ENCODE data around the gene LAIR1. TPM values are rescaled to one million over a fixed set of nuclear protein-coding genes. Genes with fewer than 3 reads are reported as not detected.
A peak's percentile ranks its signal among the peaks of the same experiment; 100 is the strongest.

LAIR1 gene
- total RNA-seq, 3 donors from 2014 or later (not counting 1 experiment from before 2014, with no cell fraction given): 117 to 163 (median 156) TPM

GRCh38 chr19:54390942-54391577 is 26.3 kb upstream of the LAIR1 start:
- H3K27me3 ChIP-seq (ENCODE audit: control insufficient read depth, insufficient read depth, low read length): no peaks in the 10 kb centered on the region
- TF ChIP-seq CTCF (IDR thresholded peaks at IDR 0.05): peak; percentile 92
- H3K27ac Mint-ChIP-seq: peak overlapping the region in 1 of 2 donors; percentile 45
- H3K4me1 ChIP-seq (ENCODE audit: control insufficient read depth, insufficient read depth, low read length): peaks cover 30% of the 10 kb centered on the region
- intact Hi-C loops (cut with micrococcal nuclease): loop anchor here (1.0 kb wide), 1 partner anchor 66 kb away; no protein-coding TSS in a partner anchor
- H3K4me3 ChIP-seq (ENCODE audit: low read length): no peak overlapping the region
- peak; percentile 55 to 91 for DNase-seq
- H3K9me3 ChIP-seq (ENCODE audit: control insufficient read depth, insufficient read depth, low read length): no peaks in the 10 kb centered on the region
- no peaks in the 10 kb centered on the region for H3K9me3 Mint-ChIP-seq
- no peaks in the 10 kb centered on the region for H3K36me3 ChIP-seq (ENCODE audit: control insufficient read depth, insufficient read depth, low read length)
- peaks cover 4 to 9% of the 10 kb centered on the region in 2 donors for H3K27me3 Mint-ChIP-seq (ENCODE audit: low read depth in 2 of 2)
- 64% methylated on average over 7 of the region's 7 CpGs for WGBS (ENCODE audit: insufficient coverage)
- peak; percentile 58 to 65 (median 60) for ATAC-seq
- H3K36me3 Mint-ChIP-seq: no peaks in the 10 kb centered on the region
- peak overlapping the region; percentile 58 for H3K4me3 Mint-ChIP-seq
- H3K27ac ChIP-seq (ENCODE audit: low read length): no peak overlapping the region
- peaks cover 25 to 34% of the 10 kb centered on the region in 2 donors for H3K4me1 Mint-ChIP-seq

- peaks cover 25 to 41% of the 10 kb centered on the region in 2 donors for H3K4me1 Mint-ChIP-seq
- 7% methylated on average over 3 of the region's 4 CpGs for WGBS (ENCODE audit: insufficient coverage)
- H3K27me3 ChIP-seq (ENCODE audit: control insufficient read depth, insufficient read depth, low read length): no peaks in the 10 kb centered on the region
Measured at GRCh38 chr19:54389553-54389952, 24.8 kb upstream of the LAIR1 start.

GRCh38 chr19:54388802-54389139 is 24.0 kb upstream of the LAIR1 start:
- DNase-seq (no peak), ATAC-seq (peak in 2 of 3 donors; percentile 23 to 50)
- H3K9me3 Mint-ChIP-seq: no peaks in the 10 kb centered on the region
- peaks cover 4 to 9% of the 10 kb centered on the region in 2 donors for H3K27me3 Mint-ChIP-seq (ENCODE audit: low read depth in 2 of 2)
- intact Hi-C loops (cut with micrococcal nuclease): loop anchor here (5.0 kb wide), 1 partner anchor 36 kb away; no protein-coding TSS in a partner anchor
- peaks cover 25 to 41% of the 10 kb centered on the region in 2 donors for H3K4me1 Mint-ChIP-seq
- no peaks in the 10 kb centered on the region for H3K36me3 Mint-ChIP-seq
- Histone ChIP-seq H3K36me3 (ENCODE audit: control insufficient read depth, insufficient read depth, low read length) (no peaks in the 10 kb centered on the region), H3K27ac (ENCODE audit: low read length) (peak overlapping the region; percentile 69), H3K27me3 (ENCODE audit: control insufficient read depth, insufficient read depth, low read length) (no peaks in the 10 kb centered on the region), H3K4me1 (ENCODE audit: control insufficient read depth, insufficient read depth, low read length) (peaks cover 30% of the 10 kb centered on the region), H3K9me3 (ENCODE audit: control insufficient read depth, insufficient read depth, low read length) (no peaks in the 10 kb centered on the region), H3K4me3 (ENCODE audit: low read length) (peak overlapping the region; percentile 49)
- H3K27ac Mint-ChIP-seq: peak overlapping the region; percentile 87 to 92
- peak overlapping the region; percentile 95 for H3K4me3 Mint-ChIP-seq
- TF ChIP-seq CTCF (IDR thresholded peaks at IDR 0.05): no peak
- WGBS (ENCODE audit: insufficient coverage): 26% methylated on average over 9 of the region's 9 CpGs

More at GRCh38 chr19:54389553-54389952, 24.8 kb upstream of the LAIR1 start:
- peak overlapping the region; percentile 69 for H3K27ac ChIP-seq (ENCODE audit: low read length)
- peak overlapping the region; percentile 61 for H3K4me3 Mint-ChIP-seq
- no peak for TF ChIP-seq CTCF (IDR thresholded peaks at IDR 0.05)
- DNase-seq: no peak
- no peaks in the 10 kb centered on the region for H3K36me3 Mint-ChIP-seq
- H3K4me3 ChIP-seq (ENCODE audit: low read length): no peak overlapping the region
- no peaks in the 10 kb centered on the region for H3K9me3 Mint-ChIP-seq
- intact Hi-C loops (cut with micrococcal nuclease): loop anchor here (5.0 kb wide), 1 partner anchor 37 kb away; no protein-coding TSS in a partner anchor
- peak overlapping the region in 1 of 2 donors; percentile 92 for H3K27ac Mint-ChIP-seq
- H3K36me3 ChIP-seq (ENCODE audit: control insufficient read depth, insufficient read depth, low read length): no peaks in the 10 kb centered on the region
- peaks cover 4 to 9% of the 10 kb centered on the region in 2 donors for H3K27me3 Mint-ChIP-seq (ENCODE audit: low read depth in 2 of 2)
- peak in 1 of 3 donors; percentile 43 for ATAC-seq
- H3K9me3 ChIP-seq (ENCODE audit: control insufficient read depth, insufficient read depth, low read length): no peaks in the 10 kb centered on the region
- H3K4me1 ChIP-seq (ENCODE audit: control insufficient read depth, insufficient read depth, low read length): peaks cover 30% of the 10 kb centered on the region
